Suprapubic skin (tissue), 4 donors: ENCODE results near the gene PXDC1. TPM values are rescaled to one million over a fixed set of nuclear protein-coding genes. Genes with fewer than 3 reads are reported as not detected.

ENCODE experiments used
- DNase-seq, 2 donors: peaks; one replicate each; pipeline ENCODE4 v3.0.0-alpha.2; 2019; ENCODE audit warnings: low spot score in 2 of 2
- H3K27ac ChIP-seq: fragments of 200-600 bp; sonication (generic); one replicate; pipeline ENCODE4 v1.5.1; 2019
- H3K27me3 ChIP-seq: fragments of 200-600 bp; sonication (generic); one replicate; pipeline ENCODE4 v1.5.1; 2019
- H3K36me3 ChIP-seq: fragments of 200-600 bp; sonication (generic); one replicate; pipeline ENCODE4 v1.5.1; 2019
- H3K4me1 ChIP-seq: fragments of 200-600 bp; sonication (generic); one replicate; pipeline ENCODE4 v1.5.1; 2019
- H3K4me3 ChIP-seq: fragments of 200-600 bp; sonication (generic); one replicate; pipeline ENCODE4 v1.5.1; 2019; ENCODE audit warnings: mild to moderate bottlenecking
- H3K9me3 ChIP-seq: fragments of 200-600 bp; sonication (generic); one replicate; pipeline ENCODE4 v1.5.1; 2019
- EP300 ChIP-seq: sonication (generic); formaldehyde crosslinking; IDR thresholded peaks from one replicate; pipeline ENCODE4 v1.6.1; 2017; ENCODE audit warnings: antibody characterized with exemption
- POLR2A ChIP-seq, 2 donors: fragments of 450-650 bp; IDR thresholded peaks; one replicate each; pipeline ENCODE4 v1.6.1; 2017; ENCODE audit warnings: antibody characterized with exemption in 2 of 2, mild to moderate bottlenecking in 2 of 2, moderate library complexity in 2 of 2
- POLR2AphosphoS5 ChIP-seq, 3 donors: sonication (generic); formaldehyde crosslinking; IDR thresholded peaks; one replicate each; pipeline ENCODE4 v1.6.1; 2017; ENCODE audit warnings: antibody characterized with exemption in 3 of 3
- WGBS: methylation state at CpG from one replicate; pipeline ENCODE4 v1.1.5; 2018; 5-methylcytosine and 5-hydroxymethylcytosine counted together
- total RNA-seq, 4 donors: library from RNA; depleted of rRNA; stranded (reverse); fragments of >200 nt; gene quantifications; one replicate each; pipeline ENCODE4 v1.1.0, GENCODE V29; 2016
- TF ChIP-seq, protein P1 (sequence below), 2 donors: fragments of 200-600 bp in 1 of 2; fragments of 450-650 bp in 1 of 2; sonication (generic) in 1 of 2; IDR thresholded peaks; one replicate each; pipeline ENCODE4 v1.5.1; 2016 to 2019; ENCODE audit warnings: antibody characterized with exemption in 2 of 2, mild to moderate bottlenecking in 1 of 2, moderate library complexity in 1 of 2

The PXDC1 gene
- total RNA-seq, 4 donors from 2014 or later: 63.1 to 108 (median 68.5) TPM

DNA sequence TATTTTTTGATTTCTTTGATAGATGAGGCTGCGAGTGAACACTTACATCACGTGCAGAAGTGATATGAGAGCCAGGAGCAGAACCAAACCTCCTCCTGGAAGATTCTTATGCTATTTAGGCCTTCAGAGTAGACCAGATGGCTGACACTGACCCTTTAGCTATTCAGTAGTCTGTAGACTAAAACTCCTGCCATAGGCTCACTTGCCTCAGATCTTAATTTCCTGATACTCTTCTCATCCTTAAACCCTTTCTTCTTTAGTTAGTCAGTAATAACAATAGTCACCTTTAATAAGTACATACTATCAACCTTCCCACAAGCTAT lies 45.2 kb upstream of the PXDC1 start:
- H3K9me3 ChIP-seq: no peaks in the 10 kb centered on the region
- H3K4me1 ChIP-seq: peaks cover 29% of the 10 kb centered on the region
- WGBS: 46% methylated on average over 2 of the region's 2 CpGs
- DNase-seq: no peak
- no peaks in the 10 kb centered on the region for H3K36me3 ChIP-seq
- TF ChIP-seq, protein P1, sequence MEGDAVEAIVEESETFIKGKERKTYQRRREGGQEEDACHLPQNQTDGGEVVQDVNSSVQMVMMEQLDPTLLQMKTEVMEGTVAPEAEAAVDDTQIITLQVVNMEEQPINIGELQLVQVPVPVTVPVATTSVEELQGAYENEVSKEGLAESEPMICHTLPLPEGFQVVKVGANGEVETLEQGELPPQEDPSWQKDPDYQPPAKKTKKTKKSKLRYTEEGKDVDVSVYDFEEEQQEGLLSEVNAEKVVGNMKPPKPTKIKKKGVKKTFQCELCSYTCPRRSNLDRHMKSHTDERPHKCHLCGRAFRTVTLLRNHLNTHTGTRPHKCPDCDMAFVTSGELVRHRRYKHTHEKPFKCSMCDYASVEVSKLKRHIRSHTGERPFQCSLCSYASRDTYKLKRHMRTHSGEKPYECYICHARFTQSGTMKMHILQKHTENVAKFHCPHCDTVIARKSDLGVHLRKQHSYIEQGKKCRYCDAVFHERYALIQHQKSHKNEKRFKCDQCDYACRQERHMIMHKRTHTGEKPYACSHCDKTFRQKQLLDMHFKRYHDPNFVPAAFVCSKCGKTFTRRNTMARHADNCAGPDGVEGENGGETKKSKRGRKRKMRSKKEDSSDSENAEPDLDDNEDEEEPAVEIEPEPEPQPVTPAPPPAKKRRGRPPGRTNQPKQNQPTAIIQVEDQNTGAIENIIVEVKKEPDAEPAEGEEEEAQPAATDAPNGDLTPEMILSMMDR (IDR thresholded peaks at IDR 0.05): no peak
- TF ChIP-seq EP300 (no peak), POLR2A (IDR thresholded peaks at IDR 0.05) (no peak), POLR2AphosphoS5 (IDR thresholded peaks at IDR 0.05) (no peak)
- H3K27me3 ChIP-seq: no peaks in the 10 kb centered on the region
- H3K4me3 ChIP-seq: no peak overlapping the region
- peak overlapping the region; percentile 17 for H3K27ac ChIP-seq

DNA sequence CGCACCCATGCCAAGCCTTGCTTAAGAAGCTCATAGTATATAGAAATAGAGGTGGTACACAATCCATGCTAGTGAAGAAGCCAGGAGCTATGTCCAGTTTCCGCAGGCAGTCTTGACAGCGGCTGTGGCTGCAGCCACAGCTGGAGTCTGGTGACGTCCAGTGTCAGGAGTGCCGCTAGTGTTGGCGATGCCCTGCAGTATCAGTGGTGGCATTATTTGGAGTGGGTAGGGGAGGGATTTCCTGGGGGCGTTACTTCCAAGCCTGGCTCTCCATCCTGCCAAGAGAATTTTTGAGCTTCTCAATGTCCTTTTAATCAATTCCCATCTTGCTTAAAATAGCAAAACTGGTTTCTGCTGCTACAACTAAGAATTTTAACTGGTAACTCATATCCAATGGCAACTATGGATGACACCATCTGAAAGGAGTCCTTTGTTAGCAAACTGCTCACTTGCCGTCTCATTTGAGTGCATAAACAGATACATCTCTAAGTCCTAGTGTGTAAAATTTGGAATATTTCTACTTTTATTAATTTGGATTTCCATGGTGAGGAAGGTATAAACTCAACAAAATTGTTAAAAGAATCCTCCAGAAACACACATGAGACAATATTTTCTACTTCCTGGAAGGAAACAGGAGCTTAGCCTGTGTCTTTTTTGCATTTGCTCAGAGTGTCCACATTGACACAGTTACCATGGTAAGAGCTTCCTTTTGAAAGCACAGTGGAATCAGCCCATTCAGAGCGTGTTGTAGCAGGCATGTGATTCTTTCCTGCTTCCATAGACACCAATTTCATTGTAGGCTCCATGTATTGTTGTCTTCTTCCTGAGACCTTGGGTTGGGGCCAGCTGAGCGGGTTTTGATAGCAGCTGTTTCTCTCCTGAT lies 44.6 kb upstream of the PXDC1 start:
- Histone ChIP-seq H3K27ac (peak overlapping the region; percentile 17), H3K36me3 (no peaks in the 10 kb centered on the region), H3K27me3 (no peaks in the 10 kb centered on the region), H3K9me3 (no peaks in the 10 kb centered on the region), H3K4me3 (no peak overlapping the region), H3K4me1 (peaks cover 29% of the 10 kb centered on the region)
- WGBS: 74% methylated on average over 10 of the region's 10 CpGs
- no peak for TF ChIP-seq EP300
- TF ChIP-seq, protein P1 (IDR thresholded peaks at IDR 0.05): no peak
- TF ChIP-seq POLR2AphosphoS5 (IDR thresholded peaks at IDR 0.05): no peak
- no peak for TF ChIP-seq POLR2A (IDR thresholded peaks at IDR 0.05)
- DNase-seq: no peak

DNA sequence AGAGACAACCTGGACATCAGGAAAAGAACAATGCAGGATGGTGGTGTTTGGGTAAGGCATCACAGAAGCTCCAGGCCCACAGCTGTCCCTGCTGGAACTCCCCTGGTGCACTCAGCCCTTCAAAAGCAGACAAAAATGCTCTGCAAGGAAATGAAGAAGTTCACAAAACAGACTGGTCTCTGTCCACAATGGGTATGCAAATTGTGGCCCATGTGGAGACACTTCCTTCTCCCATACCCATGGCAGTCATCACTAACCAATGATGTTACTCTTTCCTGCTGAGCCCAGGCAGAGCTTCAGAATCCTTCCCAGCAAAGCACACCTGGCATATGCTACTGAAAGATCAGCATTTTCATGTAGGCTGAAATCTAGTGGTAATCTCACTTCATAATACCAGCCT lies 42.6 kb upstream of the PXDC1 start:
- no peaks in the 10 kb centered on the region for H3K27me3 ChIP-seq
- no peaks in the 10 kb centered on the region for H3K9me3 ChIP-seq
- H3K4me1 ChIP-seq: peaks cover 24% of the 10 kb centered on the region
- H3K4me3 ChIP-seq: no peak overlapping the region
- no peak overlapping the region for H3K27ac ChIP-seq
- TF ChIP-seq EP300 (no peak), POLR2AphosphoS5 (IDR thresholded peaks at IDR 0.05) (no peak), POLR2A (IDR thresholded peaks at IDR 0.05) (no peak)
- TF ChIP-seq, protein P1 (IDR thresholded peaks at IDR 0.05): no peak
- H3K36me3 ChIP-seq: no peaks in the 10 kb centered on the region
- DNase-seq: no peak

DNA sequence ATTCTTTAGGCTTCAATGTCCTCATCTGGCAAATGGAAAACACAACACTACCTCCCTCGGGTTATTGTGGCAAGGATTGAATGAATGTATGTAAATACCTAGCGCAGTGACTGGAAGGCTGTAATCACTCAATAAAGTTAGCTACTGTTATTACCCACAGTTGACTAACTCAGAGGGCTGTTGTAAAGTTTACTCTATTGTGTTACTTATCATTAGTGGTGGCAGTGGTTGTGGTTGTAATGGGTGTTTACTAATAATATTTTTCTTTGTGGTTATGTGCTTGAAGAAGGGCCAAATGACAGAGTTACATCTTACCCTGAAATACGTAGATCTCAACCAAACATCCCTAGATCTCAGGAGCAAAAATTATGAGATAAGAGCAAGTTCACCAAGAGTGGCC lies 42.0 kb upstream of the PXDC1 start:
- H3K4me3 ChIP-seq: no peak overlapping the region
- DNase-seq: no peak
- TF ChIP-seq POLR2AphosphoS5 (IDR thresholded peaks at IDR 0.05) (no peak), EP300 (no peak), POLR2A (IDR thresholded peaks at IDR 0.05) (no peak)
- TF ChIP-seq, protein P1 (IDR thresholded peaks at IDR 0.05): no peak

DNA sequence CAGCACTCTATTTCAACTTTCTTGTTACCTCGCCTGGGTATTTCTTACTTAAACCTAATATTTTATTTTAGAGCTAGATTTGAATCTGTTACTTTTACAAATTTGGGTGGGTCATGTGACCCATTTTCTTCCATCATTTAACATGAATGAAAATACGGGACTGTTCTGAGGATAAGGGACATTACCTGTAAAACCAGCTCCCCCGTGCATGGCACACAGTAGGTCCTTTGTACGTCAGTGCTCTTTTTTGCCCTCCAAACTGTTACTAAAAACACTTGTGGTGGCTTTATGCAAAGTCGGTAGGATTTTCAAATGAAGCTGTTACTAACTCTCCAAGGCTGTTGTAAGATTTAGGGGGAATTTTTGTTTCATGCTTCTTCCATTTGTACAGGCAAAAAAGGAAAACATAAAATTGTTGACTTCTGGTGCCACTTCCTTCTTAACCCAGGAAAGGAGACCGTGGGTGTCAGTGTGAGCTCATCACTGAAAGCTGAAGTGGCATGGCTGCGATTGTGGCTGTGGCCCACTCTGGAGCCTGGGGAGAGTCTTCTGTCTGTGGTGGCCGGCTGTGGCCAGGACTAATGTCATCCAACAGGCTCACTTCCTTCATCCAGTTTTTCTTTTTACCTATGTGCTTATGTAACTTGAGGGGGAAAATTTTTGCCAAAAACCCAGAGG lies 40.2 kb upstream of the PXDC1 start:
- Histone ChIP-seq H3K4me3 (no peak overlapping the region), H3K27ac (no peak overlapping the region), H3K36me3 (no peaks in the 10 kb centered on the region), H3K4me1 (peaks cover 5% of the 10 kb centered on the region), H3K9me3 (no peaks in the 10 kb centered on the region), H3K27me3 (no peaks in the 10 kb centered on the region)
- TF ChIP-seq POLR2AphosphoS5 (IDR thresholded peaks at IDR 0.05) (no peak), EP300 (no peak), POLR2A (IDR thresholded peaks at IDR 0.05) (no peak)
- TF ChIP-seq, protein P1 (IDR thresholded peaks at IDR 0.05): no peak
- WGBS: 78% methylated on average over 8 of the region's 8 CpGs
- DNase-seq: no peak

More for the DNA sequence above, 42.0 kb upstream of the PXDC1 start:
- no peaks in the 10 kb centered on the region for H3K9me3 ChIP-seq
- 79% methylated on average over 3 of the region's 3 CpGs for WGBS
- no peak overlapping the region for H3K27ac ChIP-seq
- peaks cover 21% of the 10 kb centered on the region for H3K4me1 ChIP-seq
- H3K36me3 ChIP-seq: no peaks in the 10 kb centered on the region
- H3K27me3 ChIP-seq: no peaks in the 10 kb centered on the region
